LNCAP (cell line): ENCODE results near the gene PMFBP1.

Experiments used
- CTCF ChIP-seq: fragments of 450-650 bp; IDR thresholded peaks from 2 replicates; pipeline ENCODE4 v1.5.1; 2017; ENCODE audit warnings: mild to moderate bottlenecking

PMFBP1 gene

GRCh38 chr16:72122308-72122707, 49.6 kb downstream of the PMFBP1 start:
- TF ChIP-seq CTCF = no peak

GRCh38 chr16:72120026-72120425, 51.9 kb downstream of the PMFBP1 start:
- TF ChIP-seq CTCF = no peak

- no peak for TF ChIP-seq CTCF
Observed at GRCh38 chr16:72113616-72113945, 58.4 kb downstream of the PMFBP1 start.

- no peak for TF ChIP-seq CTCF
Observed at GRCh38 chr16:72112906-72113615, 58.9 kb downstream of the PMFBP1 start.

- no peak for TF ChIP-seq CTCF
Observed at GRCh38 chr16:72112452-72112792, 59.5 kb downstream of the PMFBP1 start.

GRCh38 chr16:72111657-72112451, 60.1 kb downstream of the PMFBP1 start:
- no peak for TF ChIP-seq CTCF

- no peak for TF ChIP-seq CTCF
Observed at GRCh38 chr16:72110662-72111615, 61.0 kb downstream of the PMFBP1 start.
